SH-SY5Y (cell line): ENCODE data around the gene SMIM33.

Source experiments
- GATA2 ChIP-seq: IDR thresholded peaks from 2 replicates; pipeline ENCODE4 v1.6.1; 2011; ENCODE audit warnings: mild to moderate bottlenecking, low read depth, low read length
- GATA3 ChIP-seq: IDR thresholded peaks from 2 replicates; pipeline ENCODE4 v1.6.1; 2011; ENCODE audit warnings: low read depth, mild to moderate bottlenecking, low read length, moderate library complexity

- no peak for TF ChIP-seq GATA3
- TF ChIP-seq GATA2: no peak
Measured at GRCh38 chr5:139459451-139459934, 11.3 kb upstream of the SMIM33 start.
